ENCODE results near the gene PPP3CB.
"Not testable (repeated sequence)": the region's sequence is repeated elsewhere in the genome, so short reads cannot be mapped to it uniquely, and the experiment has no call there.

The PPP3CB gene

DNA sequence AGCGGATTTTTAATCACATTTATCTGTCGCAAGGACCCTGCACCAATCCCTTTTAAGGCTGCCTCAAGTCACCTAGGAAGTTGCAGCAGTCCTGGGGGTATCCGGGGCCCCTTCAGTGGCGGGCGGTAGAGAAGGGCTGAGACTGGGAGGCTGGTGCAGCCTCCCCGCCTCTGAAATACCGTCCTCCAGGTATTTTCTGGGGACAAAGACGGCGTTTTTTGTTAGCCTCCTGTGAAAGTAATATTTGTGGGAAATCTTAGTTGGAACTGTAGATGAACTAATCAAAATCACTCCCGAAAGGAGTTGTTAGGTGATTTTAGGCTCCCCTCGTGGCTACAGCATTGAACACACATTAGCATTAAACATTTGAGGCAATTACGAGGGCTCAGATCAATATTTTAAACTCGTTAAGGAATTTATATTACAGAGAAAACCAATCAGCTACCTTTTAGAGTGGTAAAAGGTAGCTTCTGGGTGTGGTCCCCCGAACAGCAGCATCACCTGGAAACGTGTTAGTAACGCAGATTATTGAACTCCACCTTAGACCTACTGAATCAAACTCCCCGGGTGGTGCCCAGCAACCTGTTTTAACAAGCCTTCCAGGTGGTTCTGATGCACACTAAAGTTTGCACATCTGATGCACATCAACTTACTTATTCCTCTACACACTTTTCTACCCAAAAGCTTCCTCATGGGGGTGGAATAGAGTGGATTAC, 81.4 kb downstream of the PPP3CB start:
- peak overlapping the region; percentile 84 for H3K4me3 Mint-ChIP-seq
- no peaks in the 10 kb centered on the region for H3K9me3 Mint-ChIP-seq
- H3K36me3 Mint-ChIP-seq (ENCODE audit: low read depth), result peaks cover 17% of the 10 kb centered on the region
- no peaks in the 10 kb centered on the region for H3K27me3 Mint-ChIP-seq (ENCODE audit: low read depth)
- peak overlapping the region; percentile 71 for H3K27ac Mint-ChIP-seq
- peaks cover 34% of the 10 kb centered on the region for H3K4me1 Mint-ChIP-seq (ENCODE audit: low read depth)

- Mint-ChIP-seq H3K27me3 (ENCODE audit: low read depth) (no peaks in the 10 kb centered on the region), H3K9me3 (no peaks in the 10 kb centered on the region), H3K36me3 (ENCODE audit: low read depth) (peaks cover 20% of the 10 kb centered on the region), H3K4me1 (ENCODE audit: low read depth) (peaks cover 40% of the 10 kb centered on the region), H3K27ac (peak within 1 kb of the TSS; percentile 92), H3K4me3 (peak within 1 kb of the TSS; percentile 91)
These were observed 82.1 kb downstream of the PPP3CB start, which contains the start of gene ANXA7 for GRCh38 chr10:73413528-73414229. Gene ANXA7 (minus strand): TSS chr10:73414058. CDS start chr10:73400856, 13,202 bp downstream.

GRCh38 chr10:73413108-73413527, 82.7 kb downstream of the PPP3CB start:
- Mint-ChIP-seq H3K27me3 (ENCODE audit: low read depth) (no peaks in the 10 kb centered on the region), H3K9me3 (no peaks in the 10 kb centered on the region), H3K4me1 (ENCODE audit: low read depth) (peaks cover 38% of the 10 kb centered on the region), H3K27ac (peak overlapping the region; percentile 92), H3K36me3 (ENCODE audit: low read depth) (peaks cover 18% of the 10 kb centered on the region), H3K4me3 (peak overlapping the region; percentile 91)

- Mint-ChIP-seq H3K4me3 (peak overlapping the region; percentile 19), H3K4me1 (ENCODE audit: low read depth) (peaks cover 44% of the 10 kb centered on the region), H3K9me3 (no peaks in the 10 kb centered on the region), H3K27ac (peak overlapping the region; percentile 31), H3K36me3 (ENCODE audit: low read depth) (peaks cover 21% of the 10 kb centered on the region), H3K27me3 (ENCODE audit: low read depth) (no peaks in the 10 kb centered on the region)
These were observed 84.9 kb downstream of the PPP3CB start for GRCh38 chr10:73410897-73411296.

GRCh38 chr10:73408978-73409521, 86.8 kb downstream of the PPP3CB start:
- Mint-ChIP-seq H3K27ac (no peak overlapping the region), H3K4me1 (ENCODE audit: low read depth) (peaks cover 34% of the 10 kb centered on the region), H3K27me3 (ENCODE audit: low read depth) (no peaks in the 10 kb centered on the region), H3K36me3 (ENCODE audit: low read depth) (peaks cover 21% of the 10 kb centered on the region), H3K9me3 (no peaks in the 10 kb centered on the region), H3K4me3 (no peak overlapping the region)

DNA sequence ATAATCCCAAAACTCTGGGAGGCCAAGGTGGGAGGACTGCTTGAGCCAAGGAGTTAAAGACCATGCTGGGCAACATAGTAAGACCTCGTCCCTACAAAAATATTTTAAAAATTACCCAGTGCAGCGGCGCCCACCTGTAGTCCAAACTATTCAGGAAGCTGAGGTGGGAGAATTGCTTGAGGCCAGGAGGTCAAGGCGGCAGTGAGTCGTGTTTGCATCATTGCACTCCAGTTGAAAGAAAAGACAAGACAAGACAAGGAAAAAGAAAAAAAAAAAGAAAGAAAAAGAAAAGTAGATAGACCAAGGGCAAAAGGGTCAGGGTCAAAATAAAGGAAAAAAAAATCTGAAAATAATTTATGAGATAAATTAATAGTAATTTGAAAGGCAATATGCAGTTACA, 87.8 kb downstream of the PPP3CB start:
- Mint-ChIP-seq H3K36me3 (ENCODE audit: low read depth) (peaks cover 19% of the 10 kb centered on the region), H3K4me1 (ENCODE audit: low read depth) (peaks cover 33% of the 10 kb centered on the region), H3K4me3 (no peak overlapping the region), H3K27ac (no peak overlapping the region), H3K27me3 (ENCODE audit: low read depth) (no peaks in the 10 kb centered on the region), H3K9me3 (no peaks in the 10 kb centered on the region)

- peaks cover 16% of the 10 kb centered on the region for H3K36me3 Mint-ChIP-seq (ENCODE audit: low read depth)
- no peaks in the 10 kb centered on the region for H3K27me3 Mint-ChIP-seq (ENCODE audit: low read depth)
- peaks cover 29% of the 10 kb centered on the region for H3K4me1 Mint-ChIP-seq (ENCODE audit: low read depth)
- no peaks in the 10 kb centered on the region for H3K9me3 Mint-ChIP-seq
- no peak overlapping the region for H3K4me3 Mint-ChIP-seq
- no peak overlapping the region for H3K27ac Mint-ChIP-seq
These were observed 88.3 kb downstream of the PPP3CB start for GRCh38 chr10:73407495-73407894.

DNA sequence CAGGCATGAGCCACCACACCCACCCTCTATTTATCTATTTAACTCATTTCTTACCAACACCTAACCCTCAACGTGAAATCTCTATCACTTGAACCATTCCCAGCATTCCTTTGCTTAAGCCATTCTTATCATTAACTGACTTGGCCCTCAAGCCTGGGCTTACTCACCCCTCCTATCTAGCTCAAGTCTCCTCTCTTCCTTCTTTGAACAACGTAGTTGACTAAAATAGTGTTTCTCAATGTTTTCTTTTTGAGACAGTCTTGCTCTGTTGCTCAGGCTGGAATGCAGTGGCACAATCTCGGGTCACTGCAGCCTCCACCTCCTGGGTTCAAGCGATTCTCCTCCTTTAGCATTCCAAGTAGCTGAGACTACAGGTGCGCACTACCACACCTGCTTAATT, 89.0 kb downstream of the PPP3CB start:
- Mint-ChIP-seq H3K27ac (no peak overlapping the region), H3K27me3 (ENCODE audit: low read depth) (no peaks in the 10 kb centered on the region), H3K36me3 (ENCODE audit: low read depth) (peaks cover 16% of the 10 kb centered on the region), H3K4me1 (ENCODE audit: low read depth) (peaks cover 26% of the 10 kb centered on the region), H3K9me3 (no peaks in the 10 kb centered on the region), H3K4me3 (no peak overlapping the region)

GRCh38 chr10:73405556-73405955, 90.3 kb downstream of the PPP3CB start:
- Mint-ChIP-seq H3K4me1 (ENCODE audit: low read depth) (peaks cover 21% of the 10 kb centered on the region), H3K36me3 (ENCODE audit: low read depth) (peaks cover 13% of the 10 kb centered on the region), H3K27ac (no peak overlapping the region), H3K9me3 (no peaks in the 10 kb centered on the region), H3K4me3 (no peak overlapping the region), H3K27me3 (ENCODE audit: low read depth) (no peaks in the 10 kb centered on the region)

GRCh38 chr10:73404690-73405089, 91.1 kb downstream of the PPP3CB start:
- Mint-ChIP-seq H3K4me3 (no peak overlapping the region), H3K27me3 (ENCODE audit: low read depth) (no peaks in the 10 kb centered on the region), H3K9me3 (no peaks in the 10 kb centered on the region), H3K27ac (no peak overlapping the region), H3K4me1 (ENCODE audit: low read depth) (peaks cover 17% of the 10 kb centered on the region), H3K36me3 (ENCODE audit: low read depth) (peaks cover 10% of the 10 kb centered on the region)

DNA sequence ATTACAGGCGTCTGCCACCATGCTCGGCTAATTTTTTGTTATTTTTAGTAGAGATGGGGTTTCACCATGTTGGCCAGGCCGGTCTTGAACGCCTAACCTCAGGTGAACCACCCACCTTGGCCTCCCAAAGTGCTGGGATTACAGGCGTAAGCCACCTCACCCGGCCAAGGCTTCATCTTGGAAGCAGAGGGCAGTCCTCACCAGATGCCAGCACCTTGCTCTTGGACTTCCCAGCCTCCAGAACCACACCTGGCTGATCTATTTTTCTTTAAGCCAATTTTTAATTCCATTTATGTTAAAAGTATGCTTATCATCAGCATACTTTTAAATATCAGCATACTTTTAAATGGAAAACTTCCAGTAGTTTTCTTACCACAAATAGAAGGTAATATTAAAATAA, 94.2 kb downstream of the PPP3CB start:
- Mint-ChIP-seq H3K4me3 (no peak overlapping the region), H3K27ac (no peak overlapping the region), H3K9me3 (no peaks in the 10 kb centered on the region), H3K4me1 (ENCODE audit: low read depth) (peaks cover 3% of the 10 kb centered on the region), H3K27me3 (ENCODE audit: low read depth) (no peaks in the 10 kb centered on the region), H3K36me3 (ENCODE audit: low read depth) (peaks cover 9% of the 10 kb centered on the region)

GRCh38 chr10:73399063-73399462, 96.8 kb downstream of the PPP3CB start:
- Mint-ChIP-seq H3K4me1 (ENCODE audit: low read depth) (no peaks in the 10 kb centered on the region), H3K9me3 (no peaks in the 10 kb centered on the region), H3K4me3 (no peak overlapping the region), H3K27me3 (ENCODE audit: low read depth) (no peaks in the 10 kb centered on the region), H3K27ac (no peak overlapping the region), H3K36me3 (ENCODE audit: low read depth) (peaks cover 25% of the 10 kb centered on the region)

DNA sequence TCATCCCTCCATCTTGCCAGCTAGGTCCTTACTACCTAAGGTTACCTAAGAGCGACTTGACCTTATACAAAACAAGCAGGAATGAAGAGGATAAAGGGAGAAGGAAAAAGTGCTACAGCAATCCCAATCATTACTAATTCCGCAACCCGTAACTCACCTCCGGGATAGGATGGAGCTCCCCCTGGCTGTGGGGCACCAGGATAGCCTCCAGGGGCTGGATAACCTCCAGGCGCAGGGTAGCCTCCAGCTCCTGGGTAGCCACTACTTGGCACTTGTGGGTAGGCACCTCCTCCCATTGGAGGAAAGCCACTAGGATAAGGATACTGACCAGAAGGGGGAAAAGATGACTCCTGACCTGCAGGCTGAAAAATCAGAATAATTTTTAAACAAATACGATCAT, 97.8 kb downstream of the PPP3CB start:
- Mint-ChIP-seq H3K4me3 (no peak overlapping the region), H3K27ac (no peak overlapping the region), H3K4me1 (ENCODE audit: low read depth) (peaks cover under 1% of the 10 kb centered on the region), H3K9me3 (no peaks in the 10 kb centered on the region), H3K36me3 (ENCODE audit: low read depth) (peaks cover 30% of the 10 kb centered on the region), H3K27me3 (ENCODE audit: low read depth) (no peaks in the 10 kb centered on the region)

- not testable (repeated sequence) for H3K4me1 Mint-ChIP-seq (ENCODE audit: low read depth); H3K27me3 Mint-ChIP-seq (ENCODE audit: low read depth); H3K27ac Mint-ChIP-seq; H3K9me3 Mint-ChIP-seq; H3K4me3 Mint-ChIP-seq
- peaks cover 45% of the 10 kb centered on the region for H3K36me3 Mint-ChIP-seq (ENCODE audit: low read depth)
These were observed 101.5 kb downstream of the PPP3CB start for GRCh38 chr10:73394325-73394724.

DNA sequence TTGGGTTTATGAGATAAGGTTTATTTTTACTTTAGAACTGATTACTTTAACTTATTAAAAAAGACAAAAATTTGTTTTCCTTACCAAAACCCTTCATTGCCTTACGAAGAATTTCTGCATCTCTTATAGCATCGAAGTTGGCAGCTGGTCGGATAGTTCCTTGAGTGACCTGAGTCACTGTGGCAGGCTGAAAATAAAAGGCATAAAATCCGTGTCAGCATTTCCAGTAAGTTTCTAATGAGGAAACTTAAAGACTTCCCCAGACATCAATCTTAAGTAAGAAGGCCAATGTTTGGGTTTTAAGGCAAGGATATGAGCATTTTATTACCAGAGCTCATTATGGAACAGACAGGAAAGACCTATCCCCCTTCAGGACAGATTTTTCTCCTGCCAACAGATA, 107.6 kb downstream of the PPP3CB start:
- Mint-ChIP-seq H3K4me1 (ENCODE audit: low read depth) (peaks cover 5% of the 10 kb centered on the region), H3K4me3 (no peak overlapping the region), H3K27me3 (ENCODE audit: low read depth) (no peaks in the 10 kb centered on the region), H3K36me3 (ENCODE audit: low read depth) (peaks cover 51% of the 10 kb centered on the region), H3K9me3 (no peaks in the 10 kb centered on the region), H3K27ac (no peak overlapping the region)

Measured in T-helper 1 cell treated with Interleukin-12 subunit alpha and Interleukin-12 subunit beta and Interleukin-4 antibody, amounts not matched to agents 30 μg/mL and 1 μg/mL, for 36 hours (primary cell).